Smooth muscle cell of the brain vasculature (primary cell): ENCODE measurements around the gene OSGEP.
"Not testable (repeated sequence)": the region's sequence is repeated elsewhere in the genome, so short reads cannot be mapped to it uniquely, and the experiment has no call there.

Experiments used
- DNase-seq: peaks from one replicate; pipeline ENCODE4 v3.0.0-alpha.2; 2012; ENCODE audit warnings: low read depth, low spot score

The OSGEP gene

DNA sequence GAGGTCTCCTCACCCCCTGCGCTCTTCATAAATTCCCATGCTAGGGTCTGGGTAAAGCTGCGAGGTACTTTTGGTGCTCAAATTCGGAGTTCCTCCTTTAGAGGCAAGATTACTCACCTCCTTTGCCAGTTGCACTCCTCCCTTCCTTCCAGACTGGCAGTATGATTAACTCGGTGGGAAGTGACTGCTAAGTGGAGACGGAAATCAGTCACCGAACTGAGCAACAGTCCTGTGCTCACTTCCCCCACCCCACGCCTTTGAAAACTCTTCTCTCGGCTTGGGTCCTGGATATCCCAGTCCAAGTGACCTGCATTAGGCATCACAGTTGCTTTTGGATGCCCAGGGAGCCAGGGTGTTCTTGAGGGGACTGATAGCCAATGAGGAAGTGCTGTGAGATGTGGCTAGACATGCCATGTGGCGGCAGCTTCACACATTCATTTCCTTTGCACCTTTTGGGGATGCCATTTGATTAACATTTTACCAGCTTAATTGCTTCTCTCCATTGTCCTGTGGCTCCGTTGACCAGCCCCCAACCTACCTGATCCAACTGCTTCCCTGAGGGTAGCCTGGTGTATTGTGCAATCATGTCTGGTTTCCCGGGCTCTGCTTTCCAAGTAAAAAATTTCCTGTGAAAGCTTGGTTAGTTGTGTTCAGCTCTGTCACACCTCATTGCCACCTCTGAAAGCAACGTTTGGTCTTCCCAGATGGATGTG lies 15.4 kb upstream of the OSGEP start:
- DNase-seq, result no peak

DNA sequence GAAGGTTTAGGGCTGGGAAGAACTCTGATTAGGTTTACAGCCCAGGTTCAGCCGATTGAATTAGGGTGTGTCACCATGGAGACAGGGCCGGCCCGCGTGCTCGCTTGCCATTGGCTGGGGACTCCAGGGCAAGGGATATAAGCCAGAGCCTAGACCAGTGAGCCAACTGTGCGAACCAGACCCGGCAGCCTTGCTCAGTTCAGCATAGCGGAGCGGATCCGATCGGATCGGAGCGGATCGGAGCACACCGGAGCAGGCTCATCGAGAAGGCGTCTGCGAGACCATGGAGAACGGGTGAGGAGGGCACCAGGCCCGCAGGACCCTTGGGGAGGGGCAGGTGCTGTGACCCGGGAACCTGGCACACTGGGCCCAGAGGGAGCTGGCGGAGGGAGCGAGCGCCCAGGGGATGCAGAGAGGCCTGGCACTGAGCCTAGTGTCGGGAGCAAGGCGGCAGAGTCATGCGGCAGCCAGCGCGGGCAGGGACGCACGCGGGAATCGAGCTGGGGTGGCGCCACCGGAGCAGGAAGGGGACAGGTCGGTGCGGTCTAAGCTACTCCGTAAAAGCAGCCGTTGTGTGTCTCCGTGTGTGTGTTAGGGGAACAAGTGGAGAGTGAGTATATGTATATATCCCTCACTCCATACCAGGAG lies 14.8 kb upstream of the OSGEP start, which contains the start of gene PNP:
PNP (plus strand) TSS at position 165 of the 648 bp plus-strand sequence; CDS start at position 284, 119 bp downstream.
- DNase-seq, result peak; percentile 43

GRCh38 chr14:20468764-20469241 lies 14.2 kb upstream of the OSGEP start:
- no peak for DNase-seq

GRCh38 chr14:20461225-20462141 lies 6.9 kb upstream of the OSGEP start, which contains the start of gene PIP4P1:
Gene PIP4P1 (minus strand): TSS chr14:20461434. CDS start chr14:20461325, 109 bp downstream.
- peak; percentile 100 for DNase-seq

DNA sequence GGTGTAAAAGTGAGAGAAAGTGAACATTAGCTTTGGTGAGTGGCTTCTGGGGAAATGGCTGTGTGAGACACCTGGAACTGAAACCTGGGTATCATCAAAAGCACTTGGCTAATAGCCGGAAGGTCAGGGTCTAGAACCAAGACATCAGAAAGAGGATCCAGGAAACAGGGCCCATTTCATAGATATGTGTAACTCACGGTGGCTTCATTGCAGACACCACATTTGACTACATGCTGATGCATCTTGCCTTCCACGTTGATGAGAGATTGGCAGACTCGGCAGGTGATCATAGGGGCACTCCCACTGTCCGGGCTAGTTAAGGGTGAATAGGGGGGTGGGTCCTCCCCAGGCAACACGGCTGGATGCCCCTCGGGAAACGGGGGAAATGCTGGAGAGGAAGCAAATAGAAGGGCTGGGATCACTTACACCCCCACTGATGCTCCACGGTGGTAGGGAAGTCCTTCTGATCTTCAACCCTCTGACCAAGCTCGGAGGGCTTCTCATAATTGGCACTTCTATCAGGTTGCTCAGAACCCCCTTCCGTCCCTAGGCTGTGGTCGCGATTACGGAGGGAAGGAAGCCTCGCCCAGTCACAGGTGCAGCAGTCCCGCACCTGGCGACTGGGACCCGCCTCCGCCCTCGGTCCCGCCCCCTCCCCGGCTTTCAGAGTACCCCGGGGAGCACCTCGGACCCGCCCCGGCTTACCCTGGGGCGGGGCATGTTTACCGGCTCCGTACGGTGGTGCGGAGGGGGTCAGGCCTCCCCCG lies 6.0 kb upstream of the OSGEP start:
- no peak for DNase-seq

DNA sequence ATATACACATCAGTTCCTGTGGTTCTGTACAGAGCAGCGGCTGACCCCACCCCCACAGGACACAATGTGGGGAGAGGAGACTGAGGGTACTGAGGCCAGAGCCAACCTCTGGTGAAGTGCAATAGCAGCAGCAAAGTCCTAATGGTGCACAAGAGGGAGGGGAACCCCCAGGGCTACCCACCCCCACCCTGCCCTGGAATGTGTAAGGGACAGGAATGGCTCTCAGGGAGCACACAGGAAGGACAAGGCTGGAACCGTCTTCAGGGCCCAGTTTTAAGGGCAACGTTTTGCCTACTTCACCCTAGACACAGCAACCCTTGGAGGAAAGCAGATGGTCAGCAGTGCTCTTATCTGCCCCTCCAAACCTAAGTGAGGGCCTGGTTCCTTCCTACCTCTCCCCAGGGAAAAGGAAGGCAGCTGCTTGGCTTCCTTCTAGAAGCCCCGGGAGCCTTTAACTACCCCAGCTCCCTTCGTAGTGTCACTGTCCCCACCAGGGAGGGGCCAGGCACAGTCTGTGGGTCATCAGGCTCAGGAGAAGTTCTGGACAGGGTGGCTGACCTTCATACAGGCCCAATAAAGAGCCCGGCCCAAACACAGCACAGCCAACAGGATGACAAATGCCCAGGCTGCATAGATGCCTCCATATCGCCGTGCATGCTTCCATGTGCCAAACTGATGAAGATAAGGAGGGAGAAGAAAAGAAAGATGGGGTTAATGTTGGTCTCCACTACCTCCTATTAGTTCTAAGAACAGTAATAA lies 3.6 kb upstream of the OSGEP start:
- DNase-seq, result no peak

DNA sequence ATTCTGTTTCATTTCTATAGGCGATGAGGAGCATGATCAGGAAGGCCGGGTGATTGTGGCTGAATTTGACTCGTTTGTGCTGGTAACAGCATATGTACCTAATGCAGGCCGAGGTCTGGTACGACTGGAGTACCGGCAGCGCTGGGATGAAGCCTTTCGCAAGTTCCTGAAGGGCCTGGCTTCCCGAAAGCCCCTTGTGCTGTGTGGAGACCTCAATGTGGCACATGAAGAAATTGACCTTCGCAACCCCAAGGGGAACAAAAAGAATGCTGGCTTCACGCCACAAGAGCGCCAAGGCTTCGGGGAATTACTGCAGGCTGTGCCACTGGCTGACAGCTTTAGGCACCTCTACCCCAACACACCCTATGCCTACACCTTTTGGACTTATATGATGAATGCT lies 2.4 kb upstream of the OSGEP start:
- DNase-seq, result no peak

DNA sequence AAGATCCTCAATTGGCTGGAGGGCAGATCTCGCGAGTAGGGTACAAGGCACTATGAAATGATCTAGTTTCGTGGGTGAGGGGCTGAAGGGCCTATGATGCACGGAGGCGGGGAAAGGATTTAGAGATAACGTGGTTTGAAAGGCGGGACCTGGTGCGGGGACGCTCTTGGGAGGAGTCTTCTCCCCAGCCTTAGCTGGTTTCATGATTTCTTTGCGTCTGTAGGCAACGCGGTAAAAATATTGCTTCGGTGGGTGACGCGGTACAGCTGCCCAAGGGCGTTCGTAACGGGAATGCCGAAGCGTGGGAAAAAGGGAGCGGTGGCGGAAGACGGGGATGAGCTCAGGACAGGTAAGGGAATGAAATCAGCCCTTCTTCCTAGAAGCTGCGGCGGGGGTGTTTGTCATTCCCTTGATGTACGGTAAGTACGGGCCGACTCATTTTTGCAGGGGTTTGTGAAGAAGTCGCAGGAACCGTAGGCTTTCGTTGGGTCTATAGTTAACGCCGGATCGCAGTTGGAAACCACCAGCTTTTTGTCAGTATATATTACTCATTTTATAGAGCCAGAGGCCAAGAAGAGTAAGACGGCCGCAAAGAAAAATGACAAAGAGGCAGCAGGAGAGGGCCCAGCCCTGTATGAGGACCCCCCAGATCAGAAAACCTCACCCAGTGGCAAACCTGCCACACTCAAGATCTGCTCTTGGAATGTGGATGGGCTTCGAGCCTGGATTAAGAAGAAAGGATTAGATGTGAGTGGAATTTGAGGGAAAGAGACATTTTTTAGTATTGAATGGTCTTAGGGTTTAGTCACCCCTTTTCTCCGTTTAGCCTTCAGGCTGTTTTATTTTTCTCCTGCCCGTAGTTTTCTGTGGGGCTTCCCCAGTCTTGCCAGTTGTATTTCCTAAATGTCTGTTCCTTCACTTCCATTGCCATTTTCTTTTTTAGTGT lies 1.0 kb upstream of the OSGEP start:
- no peak for DNase-seq

- not testable (repeated sequence) for DNase-seq
Observed at GRCh38 chr14:20452831-20453230, 1.8 kb downstream of the OSGEP start.

DNA sequence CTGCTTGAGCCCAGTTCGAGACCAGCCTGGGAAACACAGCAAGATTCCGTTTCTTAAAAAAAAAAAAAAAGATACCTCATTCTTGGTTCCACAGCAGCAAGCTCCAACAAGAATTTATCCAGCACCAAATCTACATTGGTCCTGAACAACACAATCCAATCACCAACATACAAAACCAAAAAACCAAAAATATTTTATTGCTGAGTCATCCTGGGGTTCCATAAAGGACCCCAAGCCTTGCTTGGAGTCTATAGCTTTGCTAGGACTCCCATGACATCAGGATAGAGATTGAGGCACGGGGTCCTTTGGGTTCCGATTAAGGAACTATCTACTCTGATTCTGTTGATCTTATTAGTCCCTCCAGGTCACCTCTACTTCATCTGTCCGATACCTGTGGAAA lies 7.7 kb downstream of the OSGEP start:
- no peak for DNase-seq

- not testable (repeated sequence) for DNase-seq
Observed at GRCh38 chr14:20443650-20444049, 11.0 kb downstream of the OSGEP start.

- no peak for DNase-seq
Observed at GRCh38 chr14:20441461-20441860, 13.2 kb downstream of the OSGEP start.

GRCh38 chr14:20440882-20441281 lies 13.7 kb downstream of the OSGEP start:
- DNase-seq, result no peak

DNA sequence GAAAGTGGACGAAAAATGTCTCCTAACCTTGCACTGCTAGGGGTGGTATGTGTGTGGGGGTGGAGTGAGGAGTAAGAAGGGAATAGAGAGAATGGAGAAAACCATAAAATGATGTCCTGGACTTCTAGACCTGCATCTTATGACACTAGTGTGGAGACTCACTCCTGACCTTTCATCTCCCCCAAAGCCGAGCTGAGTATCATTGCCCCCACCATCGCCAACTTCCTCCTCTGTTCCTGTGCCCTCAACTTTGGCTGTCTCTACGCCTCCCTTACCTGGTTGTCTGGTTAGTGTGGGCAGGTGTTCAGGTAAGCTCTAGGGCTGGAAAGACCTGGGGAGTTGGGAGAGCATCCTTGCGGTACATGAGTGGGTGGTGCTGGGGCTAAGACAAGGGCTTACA lies 14.1 kb downstream of the OSGEP start:
- no peak for DNase-seq

- DNase-seq, result no peak
Observed at GRCh38 chr14:20438664-20439063, 15.9 kb downstream of the OSGEP start.

DNA sequence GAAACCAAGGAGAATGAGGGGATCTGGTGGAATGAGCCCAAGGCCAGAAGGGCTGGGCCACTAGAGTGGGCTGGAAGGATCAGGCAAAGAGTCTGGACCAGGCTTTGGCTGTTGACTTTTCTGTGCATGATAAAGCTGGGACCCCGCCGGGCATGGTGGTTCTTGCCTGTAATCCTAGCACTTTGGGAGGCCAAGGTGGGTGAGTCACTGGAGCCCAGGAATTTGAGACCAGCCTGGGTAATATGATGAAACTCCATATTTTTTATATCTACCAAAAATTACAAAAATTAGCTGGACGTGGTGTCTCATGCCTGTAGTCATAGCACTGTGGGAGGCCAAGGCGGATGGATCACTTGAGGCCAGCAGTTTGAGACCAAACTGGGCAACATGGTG lies 18.3 kb downstream of the OSGEP start:
- DNase-seq, result no peak

GRCh38 chr14:20435582-20436362 lies 18.8 kb downstream of the OSGEP start, which contains the start of gene KLHL33:
Gene KLHL33 (minus strand): TSS chr14:20436166. CDS start chr14:20435811, 355 bp downstream.
- no peak for DNase-seq
